MV-4-11 (cell line): ENCODE measurements around the gene S100A16.
A peak's percentile ranks its signal among the peaks of the same experiment; 100 is the strongest.
"Not testable (repeated sequence)": the region's sequence is repeated elsewhere in the genome, so short reads cannot be mapped to it uniquely, and the experiment has no call there.

ENCODE experiments used
- DNase-seq: peaks from one replicate; lab custom pipeline; 2025; lab: John Stamatoyannopoulos, UW

The S100A16 gene

DNA sequence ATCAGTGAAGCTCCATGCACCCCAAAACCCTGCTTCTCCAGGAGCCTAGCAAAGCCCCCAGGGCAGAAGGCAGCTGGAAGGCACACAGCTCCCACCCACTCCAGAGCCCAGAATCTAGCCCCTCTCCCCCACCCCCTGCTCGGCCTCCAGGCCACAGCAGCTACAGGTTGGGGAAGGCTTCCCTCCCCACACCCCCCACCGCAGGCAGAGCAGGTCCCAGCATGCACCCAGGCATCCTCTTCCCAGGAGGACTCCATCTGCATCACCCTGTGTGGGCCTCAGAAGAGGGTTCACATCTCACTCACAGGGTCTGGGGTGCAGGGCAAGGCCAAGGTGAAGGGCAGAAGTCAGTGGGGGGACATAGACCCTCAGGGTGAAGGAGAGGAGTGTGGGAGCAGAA, 2.5 kb upstream of the S100A16 start:
- DNase-seq = no peak

DNA sequence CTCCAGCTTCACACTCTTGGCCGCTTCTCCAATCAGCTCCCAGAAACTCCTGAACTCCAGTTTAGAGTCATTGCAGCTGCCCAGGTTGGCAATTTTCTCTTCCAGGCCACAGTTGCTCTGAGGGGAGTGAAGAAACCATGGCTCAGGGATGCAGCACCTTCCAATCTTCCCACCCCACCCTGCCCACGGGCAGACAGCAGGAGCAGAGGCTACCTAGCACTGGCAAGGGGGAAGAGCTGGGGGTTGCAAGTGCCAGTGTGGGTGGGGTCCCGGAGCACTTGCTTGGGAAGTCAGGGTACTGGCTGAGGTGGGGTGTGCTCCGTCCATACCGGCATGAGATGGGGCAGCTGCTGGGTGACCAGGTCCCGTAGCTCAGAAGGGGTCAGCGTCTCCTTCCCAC, 2.0 kb upstream of the S100A16 start:
- no peak for DNase-seq

DNA sequence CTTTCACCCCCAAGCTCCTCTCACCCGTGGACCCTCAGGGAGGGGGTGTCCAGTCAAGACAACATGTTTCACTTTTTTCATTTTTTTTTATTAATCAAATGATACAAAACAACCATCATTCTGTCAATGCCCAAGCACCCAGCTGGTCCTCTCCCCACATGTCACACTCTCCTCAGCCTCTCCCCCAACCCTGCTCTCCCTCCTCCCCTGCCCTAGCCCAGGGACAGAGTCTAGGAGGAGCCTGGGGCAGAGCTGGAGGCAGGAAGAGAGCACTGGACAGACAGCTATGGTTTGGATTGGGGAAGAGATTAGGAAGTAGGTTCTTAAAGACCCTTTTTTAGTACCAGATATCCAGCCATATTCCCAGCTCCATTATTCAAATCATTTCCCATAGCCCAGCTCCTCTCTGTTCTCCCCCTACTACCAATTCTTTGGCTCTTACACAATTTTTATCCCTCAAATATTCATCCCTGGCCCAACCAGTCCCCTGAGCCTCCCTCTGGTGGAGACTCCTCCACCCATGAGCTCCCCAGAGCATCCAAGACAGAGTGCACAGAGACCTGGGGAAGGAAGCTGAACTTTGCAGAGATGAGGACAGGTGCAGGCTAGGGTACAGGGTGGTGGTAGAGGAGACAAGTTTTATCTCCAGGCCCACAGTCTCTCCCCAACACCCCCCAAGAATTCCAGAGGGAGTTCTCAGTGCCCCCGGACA, 1.4 kb upstream of the S100A16 start:
- no peak for DNase-seq

DNA sequence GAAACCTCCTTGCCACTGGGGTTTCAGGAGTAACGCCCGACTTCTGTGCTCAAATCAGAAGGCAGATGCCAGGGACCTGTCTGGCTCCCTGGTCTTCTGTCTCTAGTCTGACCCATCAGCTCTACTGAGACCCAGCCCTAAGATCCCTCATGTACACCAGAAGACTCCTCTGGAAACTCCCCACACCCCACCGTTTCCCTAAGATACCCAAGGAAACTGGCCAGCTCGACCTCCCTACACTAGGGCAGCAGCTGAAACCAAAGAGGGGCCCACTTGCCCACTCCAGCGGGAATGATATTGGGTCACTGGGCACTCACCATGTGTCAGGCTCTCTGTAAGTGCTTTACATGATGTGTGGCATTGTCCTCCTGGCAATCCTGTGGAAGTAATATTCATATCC, 469 bp upstream of the S100A16 start:
- no peak for DNase-seq

DNA sequence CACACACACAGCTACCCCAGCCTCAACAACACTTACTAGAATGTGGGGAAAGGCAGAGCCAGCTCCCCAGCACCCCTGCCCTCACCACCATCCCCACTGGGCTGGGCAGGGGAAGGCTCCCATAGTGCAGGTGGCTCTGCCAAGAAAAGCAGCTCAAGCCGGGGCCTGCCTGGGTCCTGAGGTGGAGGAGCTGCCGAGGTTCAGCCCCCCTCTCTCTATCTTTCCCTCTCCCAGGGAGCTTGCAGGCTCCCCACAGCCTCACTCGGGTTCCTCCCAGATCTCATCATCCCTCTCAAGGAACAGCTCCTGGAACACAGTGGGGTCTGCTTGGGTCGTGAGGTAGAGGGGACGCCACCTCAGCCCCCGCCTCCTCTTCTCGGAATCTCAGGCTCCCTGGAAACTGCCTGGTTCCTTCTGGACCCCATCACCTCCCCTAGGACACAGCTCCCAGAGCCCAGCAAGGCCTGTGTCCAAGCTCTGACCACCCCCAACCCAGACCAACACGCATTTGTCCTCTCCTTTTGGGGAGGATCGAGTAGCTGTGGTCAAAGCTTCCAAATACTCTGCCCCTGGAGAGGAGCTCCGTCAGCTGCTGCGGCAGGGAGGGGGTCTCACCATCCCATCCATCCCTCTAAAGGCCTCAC, 704 bp downstream of the S100A16 start:
- DNase-seq = no peak

DNA sequence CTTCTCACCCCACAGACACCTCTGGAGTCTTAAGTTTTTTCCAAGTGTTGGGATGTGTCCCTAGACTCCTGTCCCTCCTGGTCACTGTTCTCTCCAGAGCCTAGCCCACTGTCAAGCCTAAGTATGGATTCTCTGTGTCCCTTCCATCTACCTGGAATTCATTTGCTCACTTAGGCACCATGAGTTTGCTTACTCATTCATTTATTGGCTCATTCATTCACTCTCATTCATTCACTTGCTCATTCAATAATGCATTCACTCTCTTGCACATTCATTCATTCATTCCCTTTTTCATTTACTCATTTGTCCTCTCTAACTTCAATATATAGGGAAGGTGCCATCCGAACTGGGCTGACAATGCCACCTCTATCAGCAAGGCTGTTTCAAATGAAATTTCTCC, 1.6 kb downstream of the S100A16 start:
- DNase-seq = no peak

DNA sequence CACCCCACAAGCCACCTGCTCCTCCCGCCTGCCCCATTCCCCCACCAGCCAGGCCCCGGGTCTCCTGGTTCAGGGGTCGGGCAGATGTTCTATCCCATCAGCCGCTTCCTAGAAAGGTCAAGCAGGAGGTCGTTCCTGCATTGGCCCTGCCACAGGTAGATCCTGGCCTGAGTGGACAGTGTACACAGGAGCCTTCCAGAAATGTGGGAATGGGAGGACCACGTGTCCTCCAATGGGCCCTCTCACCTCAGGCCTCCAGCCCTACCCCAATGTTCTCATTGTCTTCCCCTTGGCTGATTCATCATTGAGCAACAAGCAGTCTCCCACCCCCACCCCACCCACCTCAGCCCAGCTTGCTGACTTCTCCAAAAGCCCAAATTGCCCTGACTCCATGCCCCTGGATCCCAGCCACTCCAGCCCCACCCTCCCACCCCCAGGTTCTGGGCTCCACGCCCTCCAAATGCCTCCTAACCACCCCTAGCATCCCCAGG, 2.1 kb downstream of the S100A16 start:
- DNase-seq = no peak

DNA sequence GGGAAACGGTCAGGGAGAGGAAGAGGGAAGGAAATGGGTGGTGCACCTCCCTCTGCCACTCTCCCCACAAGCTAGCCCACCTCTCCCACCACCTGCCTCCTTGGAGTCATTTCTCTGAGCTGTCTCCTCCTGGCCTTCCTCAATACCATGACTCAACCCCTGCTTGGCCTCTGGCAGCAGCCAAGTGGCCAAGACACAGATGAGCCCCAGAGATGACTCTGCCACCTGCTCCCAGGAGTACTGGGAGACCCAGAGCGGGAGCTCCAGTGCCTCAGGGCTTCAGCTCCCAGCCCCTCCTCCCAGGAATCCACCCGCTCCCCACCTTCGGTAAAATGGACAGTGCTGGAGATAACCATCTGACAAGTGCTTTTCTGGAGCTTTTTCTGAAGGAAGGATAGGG, 2.6 kb downstream of the S100A16 start:
- DNase-seq = no peak

DNA sequence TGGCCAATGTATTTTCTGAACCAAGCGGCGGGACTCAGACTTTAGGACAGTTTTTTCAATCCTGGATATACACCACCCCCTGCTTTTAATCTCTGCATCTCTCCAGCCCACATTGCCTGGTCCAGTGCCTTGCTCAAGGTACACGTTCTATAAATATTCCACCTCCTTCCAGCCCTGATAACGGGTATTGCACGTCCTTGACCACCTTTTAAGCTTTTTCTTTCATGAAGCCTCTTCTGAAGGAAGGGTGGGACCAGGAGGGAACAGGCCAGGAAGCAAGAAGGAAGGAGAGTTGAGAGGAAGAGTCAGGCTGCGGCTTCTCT, 3.4 kb downstream of the S100A16 start:
- no peak for DNase-seq

DNA sequence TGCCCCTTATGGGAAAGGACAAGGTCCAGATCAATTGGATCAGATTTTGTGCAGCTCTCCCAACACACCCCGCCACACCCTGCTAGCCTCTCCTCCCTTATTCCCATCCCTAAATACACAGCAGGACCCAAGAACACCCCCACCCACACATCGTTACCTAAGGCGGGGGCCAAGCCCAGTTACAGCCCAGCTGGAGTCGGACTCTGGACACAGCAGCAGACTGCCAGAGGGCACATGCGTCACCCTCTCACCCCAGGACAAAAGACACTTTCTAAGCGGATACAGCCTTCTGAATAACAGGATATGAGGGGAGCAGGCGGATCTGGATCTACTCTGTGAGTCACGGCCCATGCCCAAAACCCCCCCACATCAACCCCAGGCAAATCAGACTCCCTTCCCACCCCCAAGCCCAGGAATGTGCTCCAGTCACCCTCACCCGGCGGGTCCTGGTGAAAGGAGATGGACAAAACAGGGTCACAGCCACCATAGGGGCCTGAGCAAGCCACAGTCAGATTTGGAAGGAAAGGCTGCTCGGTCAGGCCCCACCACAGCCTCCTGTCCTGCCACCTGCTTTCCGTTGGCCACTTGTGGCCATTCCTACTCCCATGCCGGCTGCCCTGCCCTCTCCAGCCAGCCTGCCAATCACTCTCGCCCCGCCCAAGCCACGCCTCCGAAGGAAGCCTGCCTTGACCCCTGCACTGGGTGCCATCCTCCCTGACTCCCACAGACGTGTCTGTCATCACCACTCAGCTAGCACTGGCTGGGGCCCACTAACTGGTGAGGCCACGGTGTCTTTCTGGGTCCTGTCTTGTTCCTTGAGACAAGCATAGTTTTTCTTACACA, 4.0 kb downstream of the S100A16 start:
- DNase-seq = peak; percentile 35

DNA sequence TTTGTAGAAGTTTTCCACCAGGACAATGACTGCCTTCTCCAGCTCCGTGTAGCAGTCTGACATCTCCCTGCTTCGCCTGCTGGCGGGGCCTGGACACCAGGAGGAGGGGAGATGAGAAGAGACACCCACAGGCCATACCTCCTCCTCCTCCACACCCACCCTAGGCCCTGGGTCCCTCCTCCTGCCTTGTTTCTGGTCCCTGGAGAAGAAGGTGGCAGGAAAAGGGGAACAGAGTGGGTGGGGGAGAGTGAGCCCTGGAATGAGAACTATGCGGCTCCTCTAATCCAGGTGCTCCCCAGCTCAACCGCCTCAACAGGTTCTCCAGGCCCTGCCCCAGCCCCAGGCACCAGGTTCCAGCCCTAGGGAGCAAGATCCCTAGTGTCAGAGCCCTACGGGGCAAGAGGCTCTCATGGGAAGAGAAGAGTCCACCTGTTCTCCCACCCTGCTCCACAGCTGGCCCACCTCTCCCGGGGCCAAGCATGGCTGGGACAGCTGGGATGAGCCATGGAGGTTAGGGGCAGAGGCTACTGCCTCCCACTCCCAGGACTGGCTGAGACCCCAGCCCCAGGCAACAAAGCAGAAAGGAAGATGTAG, 4.8 kb downstream of the S100A16 start:
- DNase-seq = no peak

DNA sequence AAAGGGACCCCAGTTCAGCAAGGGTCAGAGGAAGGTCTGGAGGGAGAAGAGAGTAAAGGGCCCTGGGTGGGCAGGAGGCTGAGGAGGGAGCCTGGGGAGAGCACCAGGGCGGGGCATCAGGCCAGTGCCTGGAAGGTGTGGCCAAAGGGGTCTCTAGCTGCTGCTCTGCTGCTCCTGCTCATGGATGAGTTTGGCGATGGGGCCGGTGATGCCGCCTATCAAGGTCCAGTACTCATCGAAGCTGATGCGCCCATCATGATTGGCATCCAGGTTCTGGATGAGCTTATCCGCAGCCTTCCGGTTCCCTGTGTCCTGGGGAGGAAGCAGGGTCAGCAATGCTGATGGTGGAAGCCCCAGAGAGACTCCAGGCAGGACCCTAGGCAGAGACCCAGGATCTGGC, 5.6 kb downstream of the S100A16 start:
- no peak for DNase-seq

DNA sequence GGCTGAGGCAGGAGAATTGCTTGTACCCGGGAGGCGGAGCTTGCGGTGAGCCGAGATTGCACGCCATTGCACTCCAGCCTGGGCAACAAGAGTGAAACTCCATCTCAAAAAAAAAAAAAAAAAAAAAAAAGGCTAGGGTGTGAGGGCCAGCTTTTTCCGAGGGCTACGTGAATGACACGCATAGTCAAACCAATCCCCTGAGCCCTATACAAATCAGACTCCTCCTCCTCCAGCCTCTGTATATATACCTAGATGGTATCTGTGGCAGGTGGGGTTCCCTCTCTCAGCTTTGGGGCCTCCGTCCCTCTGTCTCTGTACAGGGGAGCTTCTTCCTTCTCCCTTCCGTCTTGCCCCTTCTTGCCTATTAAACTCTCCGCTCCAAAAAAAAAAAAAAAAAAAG, 6.7 kb downstream of the S100A16 start:
- DNase-seq = no peak

DNA sequence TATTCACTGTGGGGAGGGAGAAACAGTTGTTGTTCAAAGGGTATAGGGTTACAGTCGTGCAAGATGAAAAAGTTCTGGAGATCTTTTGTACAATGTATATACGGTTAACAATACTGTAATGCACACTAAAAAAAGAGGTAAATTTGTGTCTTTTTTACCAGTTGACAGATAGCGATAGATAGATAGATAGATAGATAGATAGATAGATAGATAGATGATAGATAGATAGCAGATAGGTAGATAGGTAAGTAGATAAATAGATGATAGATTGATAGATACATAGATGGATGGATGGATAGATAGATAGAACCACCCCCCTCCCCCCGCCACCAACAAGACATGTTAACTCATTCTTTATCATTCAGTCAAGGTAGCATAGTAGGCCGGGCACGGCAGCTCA, 10.2 kb downstream of the S100A16 start:
- DNase-seq = no peak

DNA sequence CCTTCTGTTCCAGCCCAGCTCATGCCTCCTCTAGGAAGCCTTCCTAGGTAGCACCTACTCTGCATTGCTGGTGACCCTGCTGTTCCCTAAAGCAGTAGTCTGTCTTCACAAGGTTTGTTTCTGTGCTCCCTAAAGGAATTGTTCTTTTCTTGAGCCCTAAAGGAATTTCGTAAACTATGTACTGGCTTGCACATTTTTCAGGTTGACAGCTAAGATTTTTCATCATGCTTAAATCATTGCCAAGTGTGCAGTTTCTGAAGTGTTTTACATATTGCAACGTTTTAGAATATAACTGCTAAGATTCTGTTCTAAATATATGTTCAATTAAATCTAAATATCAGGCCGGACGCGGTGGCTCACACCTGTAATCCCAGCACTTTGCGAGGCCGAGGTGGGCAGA, 13.1 kb downstream of the S100A16 start:
- no peak for DNase-seq

DNA sequence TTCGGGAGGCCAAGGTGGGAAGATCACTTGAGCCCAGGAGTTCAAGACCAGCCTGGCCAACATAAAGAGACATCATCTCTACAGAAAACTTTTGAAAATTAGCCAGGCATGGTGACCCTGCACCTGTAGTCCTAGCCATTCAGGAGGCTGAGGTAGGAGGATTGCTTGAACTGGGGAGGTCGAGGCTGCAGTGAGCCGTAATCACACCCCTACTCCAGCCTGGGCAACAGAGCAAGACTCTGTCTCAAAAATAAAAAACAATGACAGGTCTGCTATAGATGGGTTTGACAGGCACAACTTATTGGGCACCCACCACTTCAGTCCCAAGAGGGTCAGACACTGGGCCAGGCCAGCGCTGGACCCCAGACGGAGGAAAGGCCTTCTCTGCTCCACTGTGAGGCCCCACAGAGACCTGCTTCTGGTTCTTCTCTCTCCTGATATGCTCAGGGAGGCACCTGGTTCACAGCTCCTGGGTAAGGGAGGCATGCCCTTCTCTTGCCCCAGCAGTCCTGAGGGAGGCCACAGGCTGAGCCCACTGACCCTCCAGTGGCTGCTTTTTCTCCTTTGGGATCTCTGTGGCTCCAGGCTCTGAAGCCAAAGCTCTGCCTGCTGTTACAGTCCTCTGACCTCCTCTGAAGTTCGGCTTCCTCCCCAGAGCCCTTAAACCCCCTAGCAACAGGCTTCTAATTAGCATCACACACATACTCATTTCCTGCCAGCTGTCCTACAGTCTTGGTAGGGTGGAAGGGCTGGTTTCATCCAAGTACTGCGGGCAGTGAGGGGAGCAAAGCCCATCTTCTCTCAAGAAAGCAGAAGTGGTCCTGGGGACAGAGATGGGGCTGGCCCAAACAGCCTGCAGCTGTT, 14.4 kb downstream of the S100A16 start:
- DNase-seq = peak; percentile 99

DNA sequence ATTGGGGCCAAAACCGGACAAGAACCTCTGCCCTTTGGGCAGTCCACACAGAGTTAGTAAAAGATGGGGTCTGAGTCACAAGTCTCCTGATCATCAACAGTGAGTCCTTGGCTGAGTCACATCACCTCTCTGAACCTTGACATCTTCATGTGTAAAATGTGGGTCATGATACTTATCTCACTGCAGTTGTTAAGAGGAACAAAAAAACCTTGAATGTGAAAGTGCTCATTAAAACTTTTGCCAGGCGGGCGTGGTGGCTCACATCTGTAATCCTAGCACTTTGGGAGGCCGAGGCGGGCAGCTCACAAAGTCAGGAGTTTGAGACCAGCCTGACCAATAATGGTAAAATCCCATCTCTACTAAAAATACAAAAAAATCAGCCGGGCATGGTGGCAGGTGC, 15.7 kb downstream of the S100A16 start:
- peak; percentile 74 for DNase-seq

DNA sequence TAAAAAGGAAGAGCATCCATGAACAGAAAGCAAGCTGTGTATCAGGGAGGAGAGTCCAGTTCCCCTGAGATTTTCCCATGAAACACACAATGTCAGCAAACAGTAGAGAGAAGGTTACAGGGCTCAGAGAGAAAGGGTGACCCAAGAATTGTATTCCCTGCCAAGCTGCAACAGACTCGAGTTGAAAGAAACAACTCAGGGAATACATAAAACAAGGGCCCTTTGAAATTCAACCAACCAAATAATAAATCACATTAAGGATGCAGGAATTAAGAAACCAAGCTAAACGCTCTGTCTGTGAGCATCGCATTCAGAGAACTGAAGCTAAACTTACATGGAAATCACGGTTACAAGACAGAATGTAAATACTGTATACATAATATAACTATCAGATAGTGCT, 20.2 kb downstream of the S100A16 start:
- DNase-seq = no peak

DNA sequence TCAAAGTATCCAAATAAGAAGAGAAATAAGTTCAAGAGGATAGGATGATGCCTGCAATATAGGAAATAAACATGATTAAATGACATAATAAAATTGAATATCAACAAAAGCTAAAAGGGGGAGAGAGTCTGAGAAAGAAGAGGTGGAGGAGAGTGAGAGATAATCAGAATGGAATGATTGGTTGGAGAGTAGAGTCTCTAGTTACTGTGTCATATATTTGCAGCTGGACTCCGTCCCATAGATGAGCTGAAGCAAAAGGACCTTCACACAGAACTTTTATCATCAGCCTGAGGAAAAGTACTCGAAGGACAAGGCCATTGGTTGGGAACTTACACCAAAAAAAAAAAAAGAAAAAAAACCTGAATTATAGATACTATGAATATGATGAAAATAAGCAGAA, 24.5 kb downstream of the S100A16 start:
- DNase-seq = no peak

DNA sequence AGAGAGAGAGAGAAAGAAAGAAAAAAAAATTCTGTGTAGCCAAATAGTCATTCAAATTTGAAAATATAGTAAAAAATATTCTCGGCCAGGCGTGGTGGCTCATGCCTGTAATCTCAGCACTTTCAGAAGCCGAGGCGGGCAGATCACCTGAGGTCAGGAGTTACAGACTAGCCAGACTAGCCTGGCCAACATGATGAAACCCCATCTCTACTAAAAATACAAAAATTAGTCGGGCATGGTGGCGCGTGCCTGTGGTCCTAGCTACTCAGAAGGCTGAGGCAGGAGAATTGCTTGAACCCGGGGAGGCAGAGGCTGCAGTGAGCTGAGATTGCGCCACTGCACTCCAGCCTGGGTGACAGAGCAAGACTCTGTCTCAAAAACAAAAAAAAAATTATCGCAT, 24.9 kb downstream of the S100A16 start:
- DNase-seq = not testable (repeated sequence)

DNA sequence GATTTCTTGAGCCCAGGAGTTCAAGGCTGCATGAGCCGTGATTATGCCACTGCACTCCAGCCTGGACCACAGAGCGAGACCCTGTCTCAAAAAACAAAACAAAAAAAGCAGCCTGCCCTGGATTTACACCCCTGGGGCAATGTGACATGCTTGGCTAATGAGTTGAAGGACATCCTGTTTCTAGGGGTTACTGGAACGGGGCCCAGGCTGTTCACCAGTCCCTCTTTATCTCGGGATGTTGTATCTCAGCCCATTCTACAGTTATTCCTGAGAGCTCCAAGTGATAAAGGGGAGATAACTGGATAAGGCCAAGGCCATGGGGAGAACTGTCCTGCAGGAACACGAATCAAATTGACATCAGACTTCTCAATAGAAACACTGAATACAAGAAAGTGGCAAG, 25.6 kb downstream of the S100A16 start:
- no peak for DNase-seq

DNA sequence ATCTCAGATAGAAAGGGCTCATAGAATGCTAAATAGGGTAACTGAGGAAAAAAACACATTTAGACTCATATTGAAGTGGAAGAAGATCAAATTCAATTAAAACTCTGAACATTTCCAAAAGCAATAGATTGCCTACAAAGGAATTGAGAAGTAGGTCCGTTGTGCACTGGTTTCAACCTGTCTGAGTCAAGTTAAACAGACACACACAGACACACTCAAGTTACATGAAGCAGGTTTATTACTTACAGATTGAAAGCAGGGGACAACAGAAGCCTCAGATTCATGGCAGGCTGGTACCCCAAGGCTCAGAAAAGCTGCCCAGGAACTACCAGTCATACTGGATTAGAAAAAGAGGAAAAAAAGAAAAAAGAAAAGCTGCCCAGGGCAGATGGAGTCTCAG, 26.6 kb downstream of the S100A16 start:
- DNase-seq = no peak
